Mesenteric fat pad (tissue), 1 donor: Measurements from ENCODE around the gene SPTLC3. TPM values are rescaled to one million over a fixed set of nuclear protein-coding genes. Genes with fewer than 3 reads are reported as not detected.
"Not testable (repeated sequence)": the region's sequence is repeated elsewhere in the genome, so short reads cannot be mapped to it uniquely, and the experiment has no call there.

Experiments used
- DNase-seq: peaks from one replicate; pipeline ENCODE4 v3.0.0-alpha.2; 2020; ENCODE audit warnings: low spot score
- long read RNA-seq: library from polyadenylated mRNA; unstranded; transcript quantifications from one replicate; pipeline ENCODE4 v2.0.0, GENCODE V29; 2020
- total RNA-seq: library from RNA; stranded (reverse); fragmentation: NEBNext Ultra II Directional; extraction: Animal tissue kit (Norgen Biotek cat#: 25700); gene quantifications from one replicate; pipeline ENCODE4 v1.2.1, GENCODE V29; 2021
- donor health status: DM: yes; HTN: yes; CAD: no.

SPTLC3 gene
- 6.5 TPM for total RNA-seq
- long read RNA-seq, partial matches to known transcripts, result 0 of 5 reads
- long read RNA-seq, other reads (novel, unspliced or antisense), result 5 of 5 reads

DNA sequence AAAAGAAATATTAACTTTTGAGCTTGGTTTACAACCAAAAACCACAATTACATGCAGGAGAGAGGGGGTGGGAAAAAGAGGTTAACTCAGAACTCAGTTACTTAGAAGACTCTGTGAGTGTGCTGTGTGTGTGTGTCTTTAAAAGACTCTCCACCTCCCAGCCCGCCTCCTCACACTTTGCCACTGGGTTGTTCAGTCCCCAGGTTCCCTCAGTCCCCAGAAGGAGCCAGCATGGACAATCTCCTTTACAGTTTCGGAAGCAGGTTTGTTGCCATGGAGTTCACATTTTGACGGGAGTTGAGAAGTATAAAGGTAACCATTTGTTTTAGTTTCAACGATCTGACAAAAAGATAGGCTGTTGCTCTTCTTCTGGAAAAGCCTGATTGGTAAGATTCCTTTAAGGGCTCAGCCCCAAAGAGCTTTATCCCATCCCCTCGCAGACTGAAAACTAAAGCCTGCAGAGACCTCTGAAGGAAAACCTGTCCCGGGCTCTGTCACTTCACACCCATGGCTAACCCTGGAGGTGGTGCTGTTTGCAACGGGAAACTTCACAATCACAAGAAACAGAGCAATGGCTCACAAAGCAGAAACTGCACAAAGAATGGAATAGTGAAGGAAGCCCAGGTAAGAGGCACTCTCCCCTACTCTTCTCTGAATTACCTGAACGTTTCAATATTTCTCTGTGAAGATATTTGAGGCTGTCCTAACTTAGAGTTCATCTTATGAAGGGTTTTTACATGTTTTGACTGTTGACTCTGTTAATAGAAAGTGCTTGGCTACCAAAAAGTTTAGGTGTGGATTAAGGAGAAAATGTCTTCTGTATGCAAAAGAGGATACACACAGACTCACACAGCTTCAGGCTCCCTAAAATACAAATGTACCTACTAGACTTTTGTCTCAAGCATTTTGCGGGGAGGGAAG, at the start of gene SPTLC3:
SPTLC3 (plus strand) TSS at position 212 of the 921 bp plus-strand sequence; CDS start at position 508, 296 bp downstream.
- no peak for DNase-seq

DNA sequence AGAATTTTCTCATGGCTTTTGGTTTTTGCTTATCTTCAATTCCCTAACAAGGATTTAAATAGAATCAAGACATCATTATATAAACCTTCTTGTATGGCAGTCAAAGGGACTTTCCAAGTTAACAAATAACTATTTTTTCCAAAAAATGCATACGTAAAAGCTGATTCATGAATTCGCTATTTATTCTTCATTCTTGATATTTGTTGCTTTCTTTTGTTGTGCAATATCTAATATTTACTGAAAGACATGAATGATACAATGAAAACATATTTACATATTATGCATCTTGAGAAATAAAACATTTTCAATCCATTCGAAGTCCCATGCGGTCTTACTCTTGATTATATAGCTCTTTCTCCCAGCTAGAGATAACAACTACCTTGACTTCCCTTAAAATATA, 47.0 kb upstream of the SPTLC3 start:
- DNase-seq, result no peak

DNA sequence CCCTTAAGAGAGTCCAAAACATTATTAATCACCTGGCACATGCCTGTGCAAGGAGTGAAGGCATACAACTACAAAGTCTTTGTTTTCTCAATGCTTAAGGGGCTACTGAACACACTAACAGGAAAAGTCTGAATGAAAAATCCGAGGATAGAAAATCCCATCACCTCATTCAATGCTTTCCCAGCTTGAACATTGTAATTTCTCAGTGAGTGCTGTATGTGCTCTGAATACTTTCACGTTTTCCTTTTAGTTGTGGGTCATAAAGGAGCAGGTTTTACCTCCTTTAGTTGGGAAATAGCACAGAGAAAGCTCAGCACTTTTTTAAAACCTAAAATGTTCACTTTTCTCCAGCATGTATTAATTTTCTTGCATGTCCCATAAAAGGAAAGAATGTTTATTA, 45.9 kb upstream of the SPTLC3 start:
- DNase-seq, result no peak

DNA sequence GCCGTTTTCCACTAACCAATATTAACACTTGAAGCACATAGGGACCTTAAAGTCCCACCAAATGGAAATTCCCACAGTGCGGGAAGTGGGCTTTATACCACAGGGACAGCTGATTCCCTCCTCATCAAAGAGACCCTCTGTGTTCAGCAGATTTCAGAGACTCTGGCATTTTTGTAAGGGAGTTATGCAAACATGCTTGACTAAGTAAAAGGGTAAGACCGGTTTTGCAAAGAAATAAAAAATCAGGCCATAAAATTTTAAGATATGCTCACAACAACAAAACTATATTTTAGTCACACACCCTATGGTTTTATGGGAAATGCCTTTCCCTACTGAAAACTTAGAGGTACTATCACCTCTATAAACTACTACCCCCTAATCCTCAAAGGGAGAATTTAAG, 45.4 kb upstream of the SPTLC3 start:
- no peak for DNase-seq

DNA sequence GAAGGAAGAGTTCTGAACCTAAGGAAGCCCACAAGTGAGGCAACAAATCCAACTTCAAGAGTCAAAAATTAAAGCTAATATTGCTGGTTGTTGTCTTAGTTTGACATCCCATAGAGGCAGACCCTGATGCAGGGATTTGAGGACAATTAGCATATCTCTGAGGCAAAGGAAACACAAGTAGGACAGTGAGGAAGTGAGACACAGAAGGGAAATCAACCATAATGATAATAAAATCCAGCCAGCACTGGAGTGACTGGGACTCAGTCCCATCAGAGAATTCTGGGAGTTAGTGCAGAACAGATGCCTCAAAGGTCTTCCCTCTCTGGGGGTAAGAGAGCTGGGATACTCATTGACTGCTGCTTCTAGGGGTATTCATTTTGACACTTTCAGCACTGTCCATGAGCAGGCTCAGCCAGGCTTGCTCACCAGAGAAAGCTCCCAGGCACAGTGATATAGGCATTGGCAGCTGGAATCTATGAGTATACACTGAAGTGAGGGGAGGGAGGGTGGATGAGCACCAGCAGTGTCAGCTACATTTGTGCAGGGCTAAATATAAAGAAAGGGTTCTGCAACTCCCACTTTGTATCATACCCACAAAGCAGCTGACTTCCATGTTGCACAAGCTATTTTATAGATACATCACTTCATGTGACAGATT, 43.4 kb upstream of the SPTLC3 start:
- no peak for DNase-seq

DNA sequence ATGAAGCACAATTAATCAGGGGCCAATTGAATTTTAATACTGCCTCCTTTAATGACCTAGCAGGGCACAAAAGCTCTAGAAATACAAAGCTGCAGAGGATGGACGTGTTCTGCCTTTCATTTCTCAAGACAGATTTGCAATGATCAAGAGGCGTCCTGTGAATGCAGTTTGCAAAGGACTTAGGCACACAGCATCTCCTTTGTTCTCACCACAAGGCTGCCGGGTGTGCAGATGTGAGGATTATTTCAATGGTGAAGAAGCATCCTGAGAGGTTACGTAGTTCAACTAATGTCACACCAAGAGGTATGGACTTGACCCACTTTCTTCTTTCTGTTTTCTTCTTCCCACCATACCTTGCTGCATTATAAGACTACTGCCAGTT, 42.9 kb upstream of the SPTLC3 start:
- DNase-seq, result no peak

DNA sequence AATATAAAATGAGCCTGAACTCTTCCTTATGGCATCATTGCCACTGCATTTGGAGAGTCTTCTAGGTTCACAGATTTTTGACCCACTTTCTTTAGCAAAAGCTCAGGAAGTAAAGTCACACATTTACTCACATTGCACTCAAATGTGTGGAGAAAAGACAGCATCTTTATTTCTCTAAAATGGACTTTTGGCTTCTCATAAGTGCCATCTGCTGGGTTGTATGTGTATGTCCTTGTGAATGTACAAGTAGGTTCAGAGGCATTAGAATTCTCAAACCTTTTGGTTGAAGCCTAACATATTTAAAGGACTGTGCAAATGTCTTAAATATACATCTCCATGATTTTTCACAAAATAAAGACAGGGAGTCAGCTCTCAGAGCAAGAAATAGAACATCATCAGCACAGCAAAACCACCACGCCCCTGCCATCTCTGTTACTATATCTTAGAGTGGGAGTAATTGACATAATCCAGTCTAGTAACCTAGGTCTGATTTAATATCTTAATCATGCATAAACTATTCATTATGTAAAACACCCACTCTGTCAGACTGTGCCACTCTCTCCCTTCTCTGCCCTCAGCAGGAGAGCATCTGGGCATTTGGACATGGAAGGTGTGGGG, 42.2 kb upstream of the SPTLC3 start:
- DNase-seq, result no peak

DNA sequence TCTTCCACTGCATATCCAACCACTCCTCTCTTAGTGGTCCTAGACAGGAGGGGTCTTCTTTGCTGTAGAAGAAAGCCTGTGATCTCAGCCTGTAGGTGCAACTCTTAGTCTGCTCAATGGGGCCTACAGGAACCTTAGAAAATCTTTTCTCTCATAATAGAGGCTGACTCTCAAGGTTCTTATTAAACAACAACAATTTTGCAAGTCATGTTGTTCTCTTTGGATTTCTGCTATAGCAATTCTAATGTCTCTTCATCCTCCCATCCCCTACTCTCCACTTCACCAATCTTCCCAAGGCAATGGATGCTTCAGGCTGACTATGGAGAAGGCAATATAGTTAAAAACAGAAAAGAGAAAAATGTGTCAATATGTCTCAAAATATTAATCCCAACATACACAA, 40.8 kb upstream of the SPTLC3 start:
- no peak for DNase-seq

DNA sequence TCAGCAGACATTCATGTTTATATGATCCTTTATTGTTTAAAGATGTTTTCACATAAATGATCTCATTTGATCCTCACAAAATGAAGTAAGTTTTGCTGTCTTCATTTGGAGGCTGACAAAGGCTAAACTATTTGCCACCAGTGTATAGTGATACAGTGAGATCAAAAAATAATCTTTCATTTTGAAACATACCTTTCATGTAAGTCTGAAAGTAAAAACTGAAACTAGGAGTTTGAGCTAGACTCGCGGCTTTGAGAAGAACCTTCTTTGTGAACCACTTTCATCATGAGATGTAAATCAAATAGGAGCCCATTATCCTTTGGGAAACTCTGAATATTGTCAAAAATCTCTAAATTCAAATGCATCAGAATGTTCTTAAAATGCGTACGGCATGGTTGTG, 40.3 kb upstream of the SPTLC3 start:
- no peak for DNase-seq

DNA sequence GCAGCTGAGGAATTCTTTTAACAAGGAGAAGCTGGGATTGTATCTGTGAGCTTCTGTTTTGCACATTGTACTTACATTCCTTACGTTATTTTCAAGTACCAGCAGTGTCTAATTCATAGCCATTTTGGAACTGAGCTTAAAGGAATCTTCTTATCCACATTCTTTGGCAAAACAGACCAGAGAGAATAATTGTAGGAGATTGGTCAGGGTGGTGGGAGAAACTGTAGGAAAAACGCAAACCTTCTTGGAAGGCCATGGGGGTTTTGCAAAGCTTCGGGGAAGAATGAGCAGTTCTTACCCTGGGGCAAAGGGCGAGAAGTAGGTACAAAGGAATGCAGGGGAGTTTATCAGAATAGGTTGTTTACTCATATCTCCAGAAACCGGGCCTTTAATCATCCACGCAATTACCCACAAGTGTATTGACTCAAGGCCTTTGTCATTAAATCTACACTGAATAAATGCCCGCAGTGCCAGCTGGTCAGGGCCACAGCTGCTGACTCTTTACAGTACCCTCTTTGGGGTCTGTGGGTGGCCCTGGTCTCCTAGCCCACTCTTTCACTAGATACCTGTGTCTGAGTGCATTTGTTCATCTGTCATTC, 39.6 kb upstream of the SPTLC3 start:
- DNase-seq, result no peak

DNA sequence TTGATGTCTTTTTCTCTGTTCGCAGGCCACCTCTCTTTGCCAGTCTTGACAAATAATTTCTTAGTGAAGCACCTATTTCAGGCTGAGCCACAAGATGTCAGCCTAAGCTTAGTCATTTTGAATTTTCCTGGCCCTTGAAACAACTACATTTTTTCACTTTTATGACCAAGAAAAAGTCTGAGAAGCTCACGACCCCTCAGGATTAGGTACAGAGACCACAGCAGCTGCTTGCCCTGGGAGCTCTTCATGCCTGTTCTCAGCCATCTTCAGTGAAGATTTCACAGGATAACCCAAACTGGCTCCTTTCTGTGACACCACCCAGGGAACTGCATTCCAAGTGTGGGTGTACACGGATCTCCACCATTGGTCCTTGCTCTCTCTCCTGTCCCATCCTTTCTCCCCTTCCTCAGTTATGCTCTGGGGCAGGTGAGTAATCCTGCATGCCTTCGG, 38.4 kb upstream of the SPTLC3 start:
- no peak for DNase-seq

DNA sequence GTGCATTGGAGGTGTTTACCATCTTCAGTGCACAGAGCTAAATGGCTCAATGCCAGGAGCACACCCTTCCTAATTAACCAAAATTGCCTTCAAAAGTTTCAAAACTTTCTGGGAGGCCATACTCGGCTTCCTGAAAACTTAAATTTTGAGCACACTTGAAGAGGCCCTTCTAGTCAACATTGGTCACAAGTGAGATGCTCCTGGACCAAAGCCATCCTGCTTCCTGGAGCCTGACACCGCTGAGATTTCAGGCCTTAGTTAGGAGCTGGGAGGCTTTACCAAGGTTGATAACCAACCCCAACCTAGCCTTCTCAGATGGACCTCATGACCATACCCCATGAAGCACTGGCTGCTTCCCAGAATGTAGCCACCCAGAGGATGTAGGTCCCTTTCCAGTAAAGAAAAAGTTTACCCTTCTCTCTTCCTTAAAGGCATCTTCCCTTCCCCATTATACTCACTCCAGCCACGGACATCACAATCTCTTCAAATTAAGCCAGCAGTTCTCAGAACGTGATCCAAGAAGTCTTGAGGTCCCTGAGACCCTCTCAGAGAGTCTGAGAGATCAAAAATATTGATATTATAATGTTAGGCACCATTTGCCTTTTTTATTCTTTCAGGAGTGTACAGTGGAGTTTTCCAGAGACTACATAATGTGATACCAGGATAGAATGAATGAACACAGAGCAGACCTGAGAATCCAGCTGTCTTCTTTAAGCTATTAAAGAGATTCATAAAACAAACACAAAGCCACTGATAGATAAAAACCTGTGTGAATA, 32.8 kb upstream of the SPTLC3 start:
- no peak for DNase-seq

DNA sequence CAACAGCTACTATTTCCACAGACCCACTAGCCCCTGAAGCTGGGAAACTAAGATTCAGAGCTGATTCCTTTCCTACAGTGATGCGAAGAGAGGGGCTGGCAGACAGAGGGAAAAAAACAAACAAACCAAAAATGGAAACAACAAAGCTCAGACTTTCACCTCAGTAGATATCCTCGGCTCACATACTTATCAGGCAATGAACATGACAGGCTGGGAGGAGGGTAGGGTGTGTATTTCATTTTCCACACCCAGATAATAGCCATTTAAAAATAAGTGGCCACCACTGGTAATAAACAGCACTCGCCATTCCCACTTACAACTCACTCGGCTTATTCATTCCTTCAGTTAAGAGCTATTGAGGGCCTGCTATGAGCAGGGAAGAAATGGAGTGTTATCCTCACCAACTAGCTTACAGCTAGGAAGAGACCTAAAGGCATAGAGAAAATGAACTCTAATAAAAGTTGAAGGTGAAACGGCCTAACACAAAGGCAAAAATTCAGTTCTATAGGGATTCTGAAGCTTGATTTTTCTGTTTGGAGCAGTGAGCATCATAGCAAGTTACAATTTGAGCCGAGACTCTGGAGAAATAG, 32.0 kb upstream of the SPTLC3 start:
- DNase-seq, result no peak

DNA sequence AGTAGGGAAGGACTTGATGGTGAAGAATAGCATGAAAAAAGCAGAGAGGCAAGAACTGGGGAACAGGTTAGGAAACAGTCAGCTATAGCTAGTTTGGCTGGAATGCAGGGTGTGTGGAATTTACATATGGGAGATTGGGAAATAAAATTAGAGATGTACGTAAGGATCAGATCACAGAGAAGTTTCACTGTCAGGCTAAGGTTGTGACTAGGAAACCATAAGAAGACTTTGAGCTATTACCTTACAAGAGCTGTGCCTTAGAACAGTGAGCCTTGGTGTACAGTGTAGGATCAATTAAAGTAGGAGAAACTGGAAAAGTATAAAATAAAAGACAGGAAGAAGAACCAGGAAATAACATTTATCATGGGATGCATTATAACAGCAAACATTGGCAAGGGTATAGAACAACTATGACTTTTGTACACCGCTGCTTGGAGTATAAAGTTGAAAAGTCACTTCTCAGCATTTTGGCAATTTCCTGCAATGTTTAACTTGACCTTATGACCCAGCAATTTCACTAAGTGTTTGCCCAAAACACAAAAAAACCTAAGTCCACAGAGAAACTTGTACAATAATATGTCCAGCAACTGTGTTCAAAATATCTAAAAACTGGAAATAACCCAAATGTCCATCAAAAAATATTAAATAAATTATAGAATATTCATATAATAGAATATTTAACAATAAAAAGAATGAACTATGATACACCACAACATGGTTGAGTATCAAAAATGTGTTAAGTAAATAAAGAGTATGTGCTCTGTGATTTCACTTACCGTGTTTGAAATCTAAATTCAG, 31.2 kb upstream of the SPTLC3 start:
- no peak for DNase-seq

DNA sequence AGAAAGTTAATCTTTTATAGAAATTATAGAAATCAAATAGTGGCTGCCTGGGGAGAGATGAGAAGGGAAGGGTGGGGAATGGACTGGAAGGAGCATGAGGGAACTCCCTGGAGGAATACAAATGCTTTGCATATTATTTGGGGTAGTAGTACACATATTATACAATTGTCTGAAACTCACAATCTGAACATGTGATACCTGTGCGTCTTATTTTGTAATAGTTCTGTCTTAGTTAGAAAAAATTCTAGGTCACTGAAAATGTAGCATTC, 30.7 kb upstream of the SPTLC3 start:
- DNase-seq, result no peak

DNA sequence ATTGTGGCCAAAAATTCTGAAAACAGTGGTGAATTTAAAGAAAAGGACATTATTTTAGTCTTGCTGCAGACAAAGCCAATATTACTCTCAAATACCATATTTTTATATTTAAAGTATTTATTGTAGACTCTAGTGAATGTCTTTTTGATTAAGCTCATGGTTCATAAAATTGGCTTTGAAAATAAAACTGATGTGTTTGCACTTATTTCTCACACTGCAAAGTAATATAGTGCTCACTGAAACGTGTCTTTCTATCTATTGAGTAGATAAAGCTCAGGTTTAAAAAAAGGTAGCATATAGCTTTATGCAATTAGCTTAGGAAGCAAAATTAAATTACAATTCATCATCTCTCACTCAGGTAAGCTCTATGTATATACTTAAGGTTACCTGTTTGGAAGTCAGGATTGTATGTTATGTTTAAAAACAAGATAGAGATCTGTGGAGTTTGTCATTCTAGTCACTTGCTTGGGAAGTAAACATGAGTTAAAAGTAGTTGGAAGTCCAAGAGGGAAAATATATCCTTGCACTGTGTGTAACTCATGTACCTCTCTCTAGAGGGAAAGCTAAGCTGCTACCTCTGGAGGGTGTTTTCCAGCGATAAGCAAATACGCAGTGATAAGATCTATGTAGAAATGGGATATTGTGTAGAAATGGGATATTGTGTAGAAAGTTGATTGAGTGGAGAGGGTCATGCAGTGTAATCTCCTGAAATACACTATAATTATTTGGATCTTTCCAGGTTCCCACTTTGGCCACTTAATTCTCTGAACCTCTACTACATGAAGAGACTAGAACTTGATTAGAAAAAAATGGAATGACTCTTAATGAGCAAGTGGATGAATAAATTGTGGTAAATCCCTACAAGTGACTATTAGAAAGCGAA, 29.9 kb upstream of the SPTLC3 start:
- no peak for DNase-seq

DNA sequence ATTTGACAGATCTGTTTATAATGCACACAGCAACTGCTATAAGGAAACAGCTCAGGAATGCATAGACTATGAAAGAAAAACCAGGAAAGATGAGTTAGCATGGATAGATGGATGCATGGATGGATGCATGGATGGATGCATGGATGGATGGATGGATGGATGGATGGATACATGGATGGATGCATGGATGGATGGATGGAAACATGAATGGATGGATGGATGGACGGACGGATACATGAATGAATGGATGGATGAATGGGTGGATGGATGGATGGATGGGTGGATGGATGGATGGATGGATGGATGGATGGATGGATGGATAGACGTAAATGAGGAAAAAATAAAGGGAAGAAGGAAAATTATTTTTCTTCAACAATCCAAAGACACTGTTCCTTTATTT, 29.1 kb upstream of the SPTLC3 start:
- DNase-seq, result not testable (repeated sequence)

DNA sequence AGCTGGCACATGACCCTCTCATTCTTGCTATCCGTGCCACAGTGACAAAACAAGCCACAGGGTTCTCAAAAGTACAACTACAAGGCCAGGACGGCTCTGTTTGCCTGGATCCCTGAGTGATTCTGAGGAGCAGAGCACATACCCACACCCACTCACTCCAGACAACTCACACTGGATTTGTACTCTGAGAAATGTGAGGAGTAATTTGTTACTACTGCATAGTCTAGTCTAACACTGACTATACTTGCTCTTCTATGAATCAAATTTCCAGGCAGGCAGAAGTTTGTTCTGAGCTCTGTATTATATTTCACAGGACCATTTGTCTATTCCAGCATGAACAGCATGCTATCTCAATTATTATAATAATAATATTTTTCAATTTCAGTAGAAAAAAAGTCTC, 26.7 kb upstream of the SPTLC3 start:
- no peak for DNase-seq
